Activated CD8-positive, alpha-beta memory T cell treated with anti-CD3 and anti-CD28 coated beads, Interleukin-2, amount 50 U/mL, for 1 hour (primary cell): ENCODE measurements around the gene IFTAP.
"Not testable (repeated sequence)": the region's sequence is repeated elsewhere in the genome, so short reads cannot be mapped to it uniquely, and the experiment has no call there.

Experiments used
- DNase-seq: peaks from one replicate; pipeline ENCODE4 v3.0.0-alpha.2; 2020; ENCODE audit errors: extremely low read depth

The IFTAP gene, protein sequence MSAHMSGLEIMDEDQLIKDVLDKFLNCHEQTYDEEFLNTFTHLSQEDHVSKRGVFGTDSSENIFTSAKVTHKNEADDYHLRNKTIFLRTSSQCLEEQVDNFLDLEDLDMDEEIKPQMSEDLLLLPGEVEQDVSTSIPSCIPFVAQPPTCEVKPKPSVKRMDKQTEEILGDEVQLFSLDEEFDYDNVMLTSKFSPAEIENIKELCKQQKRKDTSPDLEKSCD

DNA sequence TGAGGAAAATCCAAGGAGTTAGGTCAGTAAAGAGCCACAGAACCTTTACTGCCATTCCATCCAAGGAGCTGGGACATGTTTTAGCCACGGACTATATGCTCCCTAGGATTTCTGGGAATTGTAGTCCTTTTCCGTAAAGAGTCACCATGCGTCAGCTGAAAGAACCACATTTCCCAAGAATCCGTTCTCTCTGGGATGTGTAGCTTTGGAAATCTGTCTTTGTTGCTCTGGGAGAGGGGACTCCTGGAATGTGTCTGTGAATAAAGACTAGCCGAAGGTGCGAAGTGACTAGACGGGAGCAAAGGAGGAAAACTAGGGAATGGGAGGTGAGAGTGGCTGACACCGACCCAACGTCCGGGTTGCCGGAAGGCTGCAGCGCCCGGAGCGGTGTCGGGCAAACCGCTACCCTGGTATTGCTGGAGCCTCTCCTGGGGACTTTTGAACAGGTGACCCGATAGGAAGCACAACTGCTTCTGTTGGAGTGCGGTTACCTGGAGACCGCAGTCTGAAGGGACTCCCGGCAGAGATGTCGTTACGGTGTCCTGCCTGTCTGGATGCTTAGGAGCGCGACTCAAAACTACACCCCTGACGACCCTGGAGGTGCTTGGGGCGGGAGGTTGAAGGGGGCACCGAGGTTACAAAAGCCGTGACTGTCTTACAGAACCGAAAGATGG lies at the start of gene IFTAP:
Gene IFTAP (plus strand): TSS at position 187 of the 674 bp plus-strand sequence. CDS start 15,602 bp downstream, outside the sequence.
- no peak for DNase-seq

DNA sequence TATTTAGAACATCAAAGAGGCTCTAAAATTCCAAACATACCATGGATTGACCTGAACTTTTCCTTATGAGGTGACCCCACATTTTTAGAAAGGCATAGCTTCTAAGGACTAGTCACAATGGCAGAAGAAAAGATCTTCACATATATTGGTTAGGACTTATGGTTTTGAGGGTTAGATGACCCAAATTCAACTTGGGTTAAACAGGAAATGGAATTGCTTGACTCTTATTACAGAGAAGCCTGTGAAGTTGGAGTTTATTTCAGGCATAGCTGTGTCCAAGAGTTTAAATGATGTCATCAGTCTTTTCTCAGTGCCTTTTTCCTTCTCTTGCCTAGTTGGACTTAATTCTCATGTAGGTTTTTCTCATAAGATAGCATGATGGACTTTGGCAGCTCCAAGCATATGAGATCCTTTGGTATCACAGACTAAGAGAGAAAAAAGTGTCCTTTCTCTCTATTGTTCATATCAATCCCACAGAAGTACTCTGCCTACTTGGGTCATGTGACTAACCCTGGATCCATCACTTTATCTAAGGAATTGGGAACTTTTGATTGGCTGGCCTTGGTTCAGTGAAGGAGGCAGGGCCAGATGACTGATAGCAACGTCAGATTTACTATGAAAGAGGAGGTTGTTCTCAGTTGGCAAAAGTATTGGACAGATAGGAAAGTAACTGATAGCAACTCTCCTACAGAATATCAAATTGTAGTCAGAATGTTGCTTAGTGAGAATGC lies 43.8 kb upstream of the IFTAP start:
- DNase-seq, result no peak

DNA sequence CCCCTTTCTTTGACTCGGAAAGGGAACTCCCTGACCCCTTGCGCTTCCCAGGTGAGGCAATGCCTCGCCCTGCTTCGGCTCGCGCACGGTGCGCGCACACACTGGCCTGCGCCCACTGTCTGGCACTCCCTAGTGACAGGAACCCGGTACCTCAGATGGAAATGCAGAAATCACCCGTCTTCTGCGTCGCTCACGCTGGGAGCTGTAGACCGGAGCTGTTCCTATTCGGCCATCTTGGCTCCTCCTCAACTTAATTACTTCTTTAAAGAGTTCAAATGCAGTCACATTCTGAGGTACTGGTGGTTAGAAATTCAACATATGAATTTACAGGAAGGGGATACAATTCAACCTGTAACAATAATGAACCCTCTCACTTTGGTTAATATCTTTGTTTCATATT lies 36.9 kb upstream of the IFTAP start:
- DNase-seq, result not testable (repeated sequence)

DNA sequence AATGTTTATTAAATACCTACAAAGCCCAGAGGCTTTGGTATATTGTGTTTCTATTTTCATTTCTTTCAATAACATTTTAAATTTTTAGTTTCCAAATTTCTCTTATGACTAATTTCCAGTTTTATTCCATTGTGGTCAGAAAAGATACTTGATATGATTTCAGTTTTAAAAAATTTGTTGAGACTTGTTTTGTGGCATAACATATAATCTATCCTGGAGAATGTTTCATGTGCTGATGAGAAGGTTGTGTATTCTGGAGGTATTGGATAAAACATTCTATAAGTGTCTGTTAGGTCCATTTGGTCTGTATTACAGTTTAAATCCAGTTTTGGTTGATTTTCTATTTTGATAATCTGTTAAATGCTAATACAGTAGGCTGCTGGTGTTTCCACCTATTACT lies 36.3 kb upstream of the IFTAP start:
- no peak for DNase-seq

DNA sequence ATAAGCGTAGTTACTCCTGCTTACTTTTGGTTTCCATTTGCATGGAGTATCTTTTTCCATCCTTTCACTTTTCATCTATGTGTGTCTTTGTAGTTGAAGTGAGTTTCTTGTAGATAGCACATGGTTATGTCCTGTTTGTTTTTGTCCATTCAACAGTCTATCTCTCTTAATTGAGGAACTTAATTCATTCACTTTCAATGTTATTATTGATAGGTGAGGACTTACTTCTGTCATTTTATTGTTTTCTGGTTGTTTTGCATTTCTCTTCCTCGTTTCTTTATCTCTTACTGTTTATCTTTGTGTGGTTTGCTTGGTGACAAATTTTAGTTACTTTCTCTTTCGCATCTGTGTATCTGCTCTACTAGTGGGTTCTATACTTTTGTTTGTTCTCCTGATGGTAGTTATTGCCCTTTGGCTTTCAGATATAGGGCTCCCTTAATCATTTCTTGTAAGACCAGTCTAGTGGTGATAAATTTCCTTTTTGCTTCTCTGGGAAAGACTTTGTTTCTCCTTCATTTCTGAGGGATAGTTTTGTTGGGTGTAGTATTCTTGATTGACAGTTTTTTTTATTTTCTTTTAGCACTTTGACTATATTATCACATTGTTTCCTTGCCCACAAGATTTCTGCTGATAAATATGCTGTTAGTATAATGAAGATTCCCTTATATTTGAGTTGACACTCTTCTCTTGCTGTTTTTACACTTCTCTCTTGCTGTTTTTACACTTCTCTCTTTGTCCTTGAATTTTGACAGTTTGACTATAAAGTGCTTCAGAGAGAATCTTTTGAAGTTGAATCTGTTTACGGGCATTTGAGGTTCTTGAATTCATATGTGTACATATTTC lies 35.5 kb upstream of the IFTAP start:
- no peak for DNase-seq

DNA sequence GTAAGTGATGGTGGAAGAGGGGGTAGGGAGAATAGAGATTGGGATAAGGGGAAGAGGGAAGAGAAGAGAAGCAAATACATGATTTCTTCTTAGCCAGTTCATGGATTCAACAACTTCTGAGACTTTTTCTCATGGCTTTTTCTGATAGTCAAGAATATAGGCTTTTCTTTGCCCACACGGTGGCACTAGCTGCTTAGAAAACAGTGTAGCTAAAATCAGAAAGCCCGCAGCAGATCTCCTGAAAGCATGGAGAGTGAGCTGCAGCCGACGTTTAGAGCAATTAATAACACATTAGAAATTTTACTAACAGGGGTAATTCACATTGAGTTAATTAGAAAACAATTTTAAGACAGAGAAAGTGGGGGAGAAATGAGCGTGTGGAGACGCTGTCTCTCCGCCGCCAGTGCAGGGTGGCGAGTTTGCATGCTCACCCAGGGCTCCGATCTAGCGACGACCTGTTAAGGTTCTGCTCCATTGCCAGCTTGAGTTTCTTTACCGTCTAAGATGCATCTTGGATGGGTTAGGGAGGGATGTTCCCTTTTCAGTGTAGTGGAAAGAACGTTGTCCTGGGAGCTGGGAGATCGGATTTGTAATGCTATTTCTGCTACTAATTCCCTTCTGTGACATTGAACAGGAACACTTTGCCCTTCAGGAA lies 29.8 kb upstream of the IFTAP start:
- no peak for DNase-seq

DNA sequence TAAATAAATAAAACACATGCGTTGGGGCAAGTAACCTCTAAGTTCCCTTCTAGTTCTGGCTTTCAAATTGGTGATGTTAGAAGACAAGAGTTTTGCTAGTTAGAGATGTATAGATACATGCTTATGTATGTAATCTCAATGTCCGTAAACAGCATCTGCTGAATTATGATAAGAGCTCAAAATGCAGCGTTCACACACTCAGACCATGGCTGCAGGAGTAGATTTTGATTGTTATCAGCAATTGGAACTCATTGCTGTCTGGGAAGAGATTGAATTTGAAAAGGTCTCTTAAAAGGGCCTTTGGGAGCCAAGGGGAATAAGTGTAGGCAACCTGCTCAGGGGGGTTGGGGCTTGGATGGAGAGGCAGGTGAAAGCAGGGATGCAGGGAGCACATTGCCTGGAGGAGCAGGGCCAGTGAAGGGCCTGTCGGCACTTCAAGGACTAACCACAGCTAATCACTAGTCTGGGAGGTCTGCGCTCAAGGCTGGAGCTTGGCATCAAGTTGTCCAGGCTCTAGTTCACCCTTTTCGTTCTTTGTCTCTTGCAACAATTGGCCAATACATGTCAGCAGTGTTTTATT lies 29.2 kb upstream of the IFTAP start:
- DNase-seq, result no peak

DNA sequence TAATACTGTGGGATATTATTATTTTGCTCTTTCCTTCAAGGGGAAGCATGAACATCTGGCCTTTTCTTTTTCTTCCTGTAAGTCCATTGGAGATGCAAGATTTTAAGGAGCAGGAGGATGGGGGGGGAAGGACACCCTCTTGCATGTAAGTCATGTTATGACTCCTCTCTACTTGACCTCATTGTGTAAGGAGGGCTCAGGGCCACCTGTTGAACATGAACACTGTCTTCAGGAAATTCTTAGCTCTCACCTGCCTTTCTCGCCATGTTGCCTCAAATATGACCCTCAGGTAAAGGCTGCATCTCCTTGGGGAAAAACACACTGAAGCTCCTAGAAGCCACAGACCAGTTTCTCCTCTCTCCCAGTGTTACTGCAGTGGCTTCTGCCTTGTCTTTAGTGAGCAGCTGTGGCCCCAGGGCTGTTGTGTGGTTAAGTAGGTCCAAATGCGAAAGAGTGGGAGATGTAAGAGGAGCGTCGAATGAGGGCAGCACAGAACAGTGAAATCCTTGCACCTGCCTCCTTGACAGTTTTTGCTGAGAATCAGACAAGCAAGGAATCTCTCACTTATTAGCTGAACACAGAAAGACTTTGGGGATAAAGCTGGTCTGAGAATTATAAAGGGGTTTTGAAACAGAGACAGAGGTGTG lies 27.8 kb upstream of the IFTAP start:
- no peak for DNase-seq

DNA sequence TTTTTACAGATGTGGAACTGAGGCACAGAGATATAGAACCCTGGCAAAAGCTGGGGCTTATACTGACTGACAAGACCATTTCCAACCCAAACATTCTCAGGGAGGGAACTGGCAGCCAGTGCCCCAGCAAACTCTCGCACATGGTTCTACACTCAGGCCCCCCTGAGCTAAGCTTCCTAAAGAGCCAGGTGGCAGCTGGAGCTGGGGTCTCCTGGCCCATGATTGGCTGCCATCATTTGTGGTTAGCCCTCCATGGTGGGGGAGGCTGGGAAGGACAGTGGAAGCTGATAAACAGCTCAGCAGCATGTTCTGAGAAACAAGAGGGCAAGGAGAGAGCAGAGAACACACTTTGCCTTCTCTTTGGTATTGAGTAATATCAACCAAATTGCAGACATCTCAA lies 26.6 kb upstream of the IFTAP start, which contains the start of gene RAG1:
Gene RAG1 (plus strand): TSS at position 314 of the 400 bp plus-strand sequence. CDS start 5,298 bp downstream, outside the sequence.
- no peak for DNase-seq

DNA sequence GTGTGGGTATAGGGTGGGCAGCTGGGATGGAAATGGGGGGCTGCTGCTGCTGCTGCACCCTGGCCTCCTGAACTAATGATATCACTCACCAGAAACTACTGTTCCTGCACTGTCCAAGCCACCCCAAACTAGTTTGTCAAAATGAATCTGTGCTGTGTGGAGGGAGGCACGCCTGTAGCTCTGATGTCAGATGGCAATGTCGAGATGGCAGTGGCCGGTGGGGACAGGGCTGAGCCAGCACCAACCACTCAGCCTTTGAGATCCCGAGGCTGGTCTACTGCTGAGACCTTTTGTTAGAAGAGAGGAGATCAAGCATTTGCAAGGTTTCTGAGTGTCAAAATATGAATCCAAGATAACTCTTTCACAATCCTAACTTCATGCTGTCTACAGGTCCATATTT lies 25.2 kb upstream of the IFTAP start:
- no peak for DNase-seq

DNA sequence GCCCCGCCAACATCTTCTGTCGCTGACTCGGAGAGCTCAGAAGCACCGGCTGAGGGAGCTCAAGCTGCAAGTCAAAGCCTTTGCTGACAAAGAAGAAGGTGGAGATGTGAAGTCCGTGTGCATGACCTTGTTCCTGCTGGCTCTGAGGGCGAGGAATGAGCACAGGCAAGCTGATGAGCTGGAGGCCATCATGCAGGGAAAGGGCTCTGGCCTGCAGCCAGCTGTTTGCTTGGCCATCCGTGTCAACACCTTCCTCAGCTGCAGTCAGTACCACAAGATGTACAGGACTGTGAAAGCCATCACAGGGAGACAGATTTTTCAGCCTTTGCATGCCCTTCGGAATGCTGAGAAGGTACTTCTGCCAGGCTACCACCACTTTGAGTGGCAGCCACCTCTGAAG lies 19.8 kb upstream of the IFTAP start:
- DNase-seq, result no peak

DNA sequence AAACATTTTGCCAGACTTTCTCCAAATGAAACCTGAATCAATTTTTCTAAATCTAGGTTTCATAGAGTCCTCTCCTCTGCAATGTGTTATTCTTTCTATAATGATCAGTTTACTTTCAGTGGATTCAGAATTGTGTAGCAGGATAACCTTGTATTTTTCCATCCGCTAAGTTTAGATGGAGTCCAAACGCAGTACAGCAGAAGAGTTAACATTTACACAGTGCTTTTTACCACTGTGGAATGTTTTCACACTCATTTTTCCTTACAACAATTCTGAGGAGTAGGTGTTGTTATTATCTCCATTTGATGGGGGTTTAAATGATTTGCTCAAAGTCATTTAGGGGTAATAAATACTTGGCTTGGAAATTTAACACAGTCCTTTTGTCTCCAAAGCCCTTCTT lies 16.9 kb upstream of the IFTAP start:
- no peak for DNase-seq

DNA sequence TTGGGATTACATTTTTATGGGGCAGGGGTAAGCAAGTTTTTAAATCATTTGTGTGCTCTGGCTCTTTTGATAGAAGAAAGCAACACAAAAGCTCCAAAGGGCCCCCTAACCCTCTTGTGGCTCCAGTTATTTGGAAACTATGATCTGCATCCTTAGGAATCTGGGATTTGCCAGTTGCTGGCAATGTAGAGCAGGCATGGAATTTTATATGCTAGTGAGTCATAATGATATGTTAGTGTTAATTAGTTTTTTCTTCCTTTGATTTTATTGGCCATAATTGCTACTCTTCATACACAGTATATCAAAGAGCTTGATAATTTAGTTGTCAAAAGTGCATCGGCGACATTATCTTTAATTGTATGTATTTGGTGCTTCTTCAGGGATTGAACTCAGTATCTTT lies 16.4 kb upstream of the IFTAP start:
- no peak for DNase-seq

DNA sequence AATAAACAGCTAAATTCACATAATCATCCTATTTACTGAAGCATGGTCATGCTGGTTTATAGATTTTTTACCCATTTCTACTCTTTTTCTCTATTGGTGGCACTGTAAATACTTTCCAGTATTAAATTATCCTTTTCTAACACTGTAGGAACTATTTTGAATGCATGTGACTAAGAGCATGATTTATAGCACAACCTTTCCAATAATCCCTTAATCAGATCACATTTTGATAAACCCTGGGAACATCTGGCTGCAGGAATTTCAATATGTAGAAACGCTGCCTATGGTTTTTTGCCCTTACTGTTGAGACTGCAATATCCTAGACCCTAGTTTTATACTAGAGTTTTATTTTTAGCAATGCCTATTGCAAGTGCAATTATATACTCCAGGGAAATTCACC lies 15.8 kb upstream of the IFTAP start:
- DNase-seq, result no peak

DNA sequence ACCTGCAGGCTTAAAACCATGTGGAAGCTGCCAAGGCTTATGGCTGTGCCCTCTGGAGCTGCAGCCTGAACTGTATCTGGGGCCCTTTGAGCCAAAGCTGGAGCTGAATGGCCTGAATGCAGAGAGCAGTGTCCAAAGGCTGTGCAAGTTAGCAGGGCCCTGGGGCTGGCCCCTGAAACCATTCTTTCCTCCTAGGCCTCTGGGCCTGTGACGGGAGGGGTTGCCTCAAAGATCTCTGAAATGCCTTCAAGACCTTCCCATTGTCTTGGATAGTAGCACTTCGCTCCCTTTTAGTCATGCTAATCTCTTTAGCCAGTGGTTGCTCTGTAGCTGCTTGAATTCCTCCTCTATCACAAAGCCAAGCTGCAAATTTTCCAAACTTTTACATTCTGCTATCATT lies 12.8 kb upstream of the IFTAP start:
- DNase-seq, result no peak

DNA sequence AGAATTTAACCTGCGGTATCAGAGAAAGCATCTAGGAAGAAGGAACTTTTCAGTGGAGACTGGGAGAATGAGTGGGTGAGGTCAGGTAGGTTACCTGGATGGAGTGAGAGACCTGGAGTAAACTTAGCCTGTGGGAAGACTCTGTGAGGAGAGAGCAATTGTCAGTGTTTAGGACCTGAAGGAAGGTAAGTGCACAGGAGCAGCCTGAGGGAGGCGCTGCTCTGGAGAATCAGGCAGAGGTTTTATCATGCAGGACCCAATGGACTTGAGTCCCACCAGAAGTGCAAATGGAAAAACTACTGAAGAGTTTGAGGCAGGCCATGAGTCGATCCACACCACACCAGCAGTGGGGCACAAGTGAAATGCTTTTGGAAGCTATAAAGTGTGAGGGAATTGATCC lies 10.6 kb upstream of the IFTAP start:
- DNase-seq, result no peak

DNA sequence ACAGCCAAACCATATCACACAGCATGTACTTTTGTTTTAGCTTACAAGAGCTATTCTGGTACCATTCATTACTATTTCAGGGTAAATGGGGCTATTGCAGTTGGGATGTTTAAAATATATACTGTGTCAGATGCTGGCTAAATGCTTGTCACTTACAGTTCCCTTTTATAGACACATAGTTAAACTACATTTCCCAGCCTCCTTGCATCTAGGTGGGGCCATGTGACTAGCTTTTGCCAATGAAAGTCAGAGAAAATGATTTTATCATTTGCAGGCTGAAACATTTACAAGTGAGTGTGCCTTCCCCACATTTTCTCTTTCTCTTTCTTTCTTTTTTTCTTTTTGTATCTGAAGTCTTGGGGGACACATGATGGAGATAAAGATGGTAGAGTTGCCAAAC lies 7.8 kb upstream of the IFTAP start:
- DNase-seq, result no peak

DNA sequence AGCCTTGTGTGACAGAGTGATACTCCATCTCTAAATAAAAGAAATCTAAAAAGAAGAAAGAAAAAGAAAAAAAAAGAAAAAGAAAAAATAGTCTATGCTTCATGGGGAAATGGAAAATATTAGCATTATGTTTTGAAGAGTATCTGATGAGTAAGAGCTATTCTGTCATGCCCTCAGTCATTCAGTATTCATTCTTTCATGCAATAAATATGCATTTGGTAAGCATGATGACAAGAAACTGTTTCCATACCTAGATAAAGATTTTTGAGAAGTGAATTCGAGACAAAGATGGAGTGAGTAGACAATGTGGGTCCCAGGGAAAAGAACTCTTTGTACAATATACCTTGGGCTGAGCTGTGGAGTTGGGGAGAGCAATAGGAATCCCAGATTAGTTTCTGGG lies 6.2 kb upstream of the IFTAP start:
- no peak for DNase-seq

DNA sequence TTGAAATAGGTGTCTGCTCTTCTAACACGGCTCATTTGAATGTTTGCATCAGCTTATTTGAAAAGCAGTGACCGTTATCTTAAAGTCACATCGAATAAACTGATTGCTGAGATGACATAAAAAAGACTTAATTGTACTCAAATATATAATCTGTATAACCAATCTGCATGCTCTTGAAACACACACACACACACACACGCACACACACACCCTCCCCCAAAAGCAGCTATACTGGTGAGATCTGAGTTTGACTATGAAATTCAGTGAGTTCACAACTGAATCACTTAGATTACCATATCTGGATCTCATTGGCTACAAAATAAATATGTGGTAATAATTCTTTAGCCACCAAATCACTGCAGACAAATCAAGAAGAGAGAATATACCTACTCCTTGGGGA lies 3.8 kb upstream of the IFTAP start:
- DNase-seq, result no peak

DNA sequence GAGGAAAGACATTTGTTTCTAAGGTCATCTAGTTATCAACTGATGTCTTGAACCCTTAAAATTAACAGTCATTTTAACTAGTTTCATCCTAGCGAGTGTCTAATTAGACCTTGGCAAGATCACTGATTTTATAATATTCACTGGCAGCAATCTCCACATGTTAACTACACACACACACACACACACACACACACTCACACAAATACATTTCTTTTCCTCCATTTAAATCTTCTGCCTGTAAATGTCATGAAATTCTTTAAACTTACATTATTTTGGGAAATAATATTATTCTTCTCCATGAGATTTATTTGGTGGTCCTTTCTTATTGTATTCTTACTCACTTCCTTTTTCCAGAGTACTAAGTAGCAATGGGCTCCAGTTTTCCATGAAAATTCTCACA lies 2.9 kb upstream of the IFTAP start:
- no peak for DNase-seq

DNA sequence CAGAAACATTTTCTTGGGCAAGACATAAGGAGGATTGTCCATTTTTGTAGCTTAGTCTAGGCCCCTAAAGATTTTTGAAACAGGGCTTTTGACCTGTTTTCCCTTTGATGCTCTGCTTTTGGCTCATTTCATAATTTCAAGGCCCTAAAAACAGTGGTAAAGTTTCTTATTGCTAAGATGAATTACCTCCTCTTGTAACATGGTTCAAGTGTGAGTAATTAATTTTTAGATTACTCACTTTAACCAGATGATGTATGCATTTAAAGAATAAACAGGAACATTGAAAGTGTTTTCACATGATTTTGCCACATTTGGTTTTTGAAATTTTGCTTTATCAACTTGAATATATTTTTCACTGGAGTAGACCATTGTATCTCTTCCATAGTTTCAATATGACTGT lies 2.6 kb downstream of the IFTAP start:
- DNase-seq, result no peak
